ENCODE data around the gene C5orf15. TPM values are rescaled to one million over a fixed set of nuclear protein-coding genes. Genes with fewer than 3 reads are reported as not detected.

The C5orf15 gene
- total RNA-seq, 4 donors from 2014 or later: 12.4 to 92.6 (median 36.2) TPM

DNA sequence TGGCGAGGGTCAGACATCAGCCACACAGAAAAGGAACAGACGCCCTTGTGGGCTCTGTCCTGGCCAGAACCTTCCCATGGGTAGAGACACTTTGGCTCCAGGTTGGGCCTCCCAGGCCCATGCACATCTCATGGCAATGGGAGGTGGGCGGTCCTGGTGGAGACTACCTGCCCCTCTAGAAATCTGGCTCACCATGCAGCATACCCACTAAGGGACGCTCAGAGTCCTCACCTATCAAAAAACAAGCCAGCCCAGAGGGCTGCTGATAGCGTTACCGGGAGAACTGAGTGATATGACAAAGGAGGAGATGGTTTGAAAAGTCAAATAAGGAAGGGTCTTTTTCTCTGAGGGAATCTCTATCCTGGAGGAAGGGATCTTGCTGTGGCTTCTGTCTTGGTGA lies 62.1 kb downstream of the C5orf15 start:
- H3K9me3 ChIP-seq: no peaks in the 10 kb centered on the region

More for the DNA sequence above, 62.1 kb downstream of the C5orf15 start:
- Histone ChIP-seq H3K4me1 (no peaks in the 10 kb centered on the region), H3K4me3 (no peak overlapping the region), H3K27me3 (no peaks in the 10 kb centered on the region), H3K27ac (no peak overlapping the region), H3K36me3 (no peaks in the 10 kb centered on the region)
- TF ChIP-seq POLR2A (IDR thresholded peaks at IDR 0.05): no peak
- TF ChIP-seq CTCF (IDR thresholded peaks at IDR 0.05): no peak
- DNase-seq: no peak

Other genes with a start within 250 kb of the C5orf15 start
- 100 to 1,000 TPM; 120 to 289 (median 181) TPM for gene VDAC1, start 36.4 kb upstream of the C5orf15 start, total RNA-seq
- 10 to 100 TPM; 11.8 to 32.2 (median 22.0) TPM for gene TCF7, start 146.1 kb upstream of the C5orf15 start, total RNA-seq
- 100 to 1,000 TPM in 3 of 4 donors, 10 to 100 TPM in 1; 89.4 to 155 (median 129) TPM for gene SKP1, start 208.3 kb upstream of the C5orf15 start, total RNA-seq